HG03097 (cell line): ENCODE results near the gene PRDX6.
"Not testable (repeated sequence)": the region's sequence is repeated elsewhere in the genome, so short reads cannot be mapped to it uniquely, and the experiment has no call there.

Source experiments
- ATAC-seq: cut with Tn5 transposase; IDR thresholded peaks from one replicate; pipeline ENCODE4 v1.9.1; 2021; ENCODE audit not compliant: unreplicated experiment, low FRiP score

PRDX6 gene

DNA sequence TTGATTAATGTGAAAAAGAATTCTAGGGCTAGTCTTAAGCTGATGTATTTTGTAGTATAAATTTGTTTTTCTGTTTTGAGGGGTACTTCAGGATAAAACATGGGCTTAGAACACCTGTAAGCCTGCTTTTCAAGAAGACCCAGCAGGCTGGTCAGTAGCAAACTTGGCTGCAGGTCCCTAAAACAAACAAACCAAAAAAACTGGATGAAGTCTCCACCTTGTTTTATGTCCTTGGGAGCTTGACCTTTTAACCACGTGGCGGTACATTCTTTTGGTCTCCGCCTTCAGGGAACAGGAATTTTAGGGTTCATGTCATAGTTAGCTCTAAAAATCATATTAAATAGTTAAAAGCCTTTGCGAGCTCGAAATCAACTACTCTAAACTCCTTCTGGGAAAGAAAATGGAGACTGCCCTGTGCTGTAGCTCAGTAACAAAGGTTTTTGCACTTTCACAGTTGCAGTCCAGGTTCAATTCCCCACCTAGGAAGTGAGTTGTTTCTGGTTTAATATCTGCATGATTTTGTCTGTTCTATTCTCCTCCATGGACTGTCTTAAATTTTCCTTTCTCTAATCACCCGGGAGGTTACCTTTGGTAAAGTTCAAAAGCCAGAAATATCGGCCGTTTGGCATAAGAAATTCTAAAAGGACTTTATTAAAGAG lies 18.6 kb downstream of the PRDX6 start:
- ATAC-seq: no peak

DNA sequence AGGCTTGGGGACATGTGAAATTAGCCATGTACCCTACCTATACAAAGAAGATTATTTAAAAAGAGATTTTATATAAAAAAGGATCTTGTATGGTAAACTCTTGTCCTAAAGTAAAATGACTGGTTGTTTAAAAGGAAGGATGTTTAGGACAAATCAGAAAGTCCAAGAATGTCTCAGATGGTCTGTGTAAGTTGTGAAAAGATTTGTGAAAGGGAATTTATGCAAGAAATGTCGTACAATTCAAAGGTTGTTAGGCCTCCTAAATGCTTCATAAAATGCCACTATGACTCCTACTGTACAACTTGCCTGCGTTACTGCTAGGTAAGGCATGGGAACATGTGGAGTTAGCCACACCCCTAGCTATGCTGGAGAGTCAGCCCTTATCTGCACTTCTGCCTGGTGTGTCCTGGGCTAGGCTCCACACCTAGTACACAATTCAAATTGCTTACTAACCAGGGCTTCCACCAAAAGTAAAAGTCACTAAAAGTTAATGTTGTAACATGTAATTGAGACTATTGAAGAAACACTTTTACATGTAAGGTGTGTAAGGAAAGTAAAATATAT lies 19.7 kb downstream of the PRDX6 start:
- no peak for ATAC-seq

DNA sequence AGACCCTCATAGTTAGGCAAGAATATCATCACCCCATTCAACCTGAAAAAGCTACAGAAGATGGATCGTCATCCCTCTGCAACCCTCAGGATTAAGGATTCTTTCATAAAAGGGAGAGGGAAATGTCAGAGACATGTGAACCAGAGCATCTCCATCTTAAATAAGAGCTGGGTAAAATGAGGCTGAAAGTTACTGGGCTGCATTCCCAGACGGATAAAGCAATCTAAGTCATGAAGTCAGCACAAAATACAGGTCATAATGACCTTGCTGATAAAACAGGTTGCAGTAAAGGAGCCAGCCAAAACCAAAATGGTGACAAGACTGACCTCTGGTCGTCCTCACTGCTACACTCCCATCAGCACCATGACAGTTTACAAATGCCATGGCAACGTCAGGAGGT lies 22.6 kb downstream of the PRDX6 start:
- no peak for ATAC-seq

DNA sequence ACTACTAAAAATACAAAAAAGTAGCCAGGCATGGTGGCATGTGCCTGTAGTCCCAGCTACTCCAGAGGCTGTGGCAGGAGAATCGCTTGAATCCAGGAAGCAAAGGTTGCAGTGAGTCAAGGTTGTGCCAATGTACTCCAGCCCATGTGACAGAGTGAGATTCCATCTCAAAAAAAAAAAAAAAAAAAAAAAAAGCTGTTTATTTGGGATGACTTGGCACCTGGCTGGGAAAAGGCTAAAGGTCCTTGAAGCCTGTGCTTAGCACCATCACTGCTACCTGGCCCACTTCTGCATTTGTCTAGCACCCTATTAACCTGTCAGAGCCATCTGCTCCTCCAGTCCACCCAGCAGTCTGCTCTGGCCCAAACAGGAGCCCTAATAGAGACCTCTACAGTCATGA lies 25.0 kb downstream of the PRDX6 start:
- ATAC-seq: no peak

DNA sequence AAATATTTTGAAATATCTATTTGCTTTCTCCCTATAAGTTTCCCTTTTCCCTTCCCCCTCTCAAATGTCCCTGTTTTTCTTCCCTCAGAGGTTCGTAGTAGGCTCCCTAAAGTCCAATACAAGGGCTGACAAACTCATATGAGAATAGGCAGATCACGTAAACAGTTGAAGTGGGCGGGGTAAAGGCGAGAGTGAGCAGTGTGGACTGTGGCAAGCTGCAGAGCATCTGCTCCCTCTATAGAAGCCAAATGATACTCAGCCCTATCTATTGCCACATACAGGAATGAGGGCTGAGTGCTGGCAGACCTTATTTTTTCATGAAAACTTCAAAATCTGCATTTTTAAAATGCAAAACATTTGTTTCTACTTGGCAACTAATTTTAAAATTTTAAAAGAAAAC lies 26.3 kb downstream of the PRDX6 start:
- no peak for ATAC-seq

DNA sequence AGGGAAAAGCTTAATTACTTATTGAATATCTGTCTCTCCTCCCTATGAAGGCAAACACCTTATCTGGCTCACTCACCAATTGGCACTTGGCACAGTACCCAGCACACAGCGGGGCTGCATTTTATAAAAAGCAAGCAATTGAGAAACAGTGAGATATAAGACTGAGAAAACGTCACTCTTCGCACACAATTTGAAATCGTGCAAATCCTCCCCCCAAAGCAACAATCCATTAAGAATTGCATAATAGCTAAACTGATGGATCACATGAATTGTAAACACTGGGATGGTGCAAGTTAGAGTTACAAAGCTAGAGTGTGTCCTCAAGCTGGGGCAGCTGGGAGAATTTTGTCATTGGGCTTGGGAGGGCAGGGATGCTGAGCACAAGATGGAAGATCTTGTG lies 27.1 kb downstream of the PRDX6 start:
- ATAC-seq: no peak

DNA sequence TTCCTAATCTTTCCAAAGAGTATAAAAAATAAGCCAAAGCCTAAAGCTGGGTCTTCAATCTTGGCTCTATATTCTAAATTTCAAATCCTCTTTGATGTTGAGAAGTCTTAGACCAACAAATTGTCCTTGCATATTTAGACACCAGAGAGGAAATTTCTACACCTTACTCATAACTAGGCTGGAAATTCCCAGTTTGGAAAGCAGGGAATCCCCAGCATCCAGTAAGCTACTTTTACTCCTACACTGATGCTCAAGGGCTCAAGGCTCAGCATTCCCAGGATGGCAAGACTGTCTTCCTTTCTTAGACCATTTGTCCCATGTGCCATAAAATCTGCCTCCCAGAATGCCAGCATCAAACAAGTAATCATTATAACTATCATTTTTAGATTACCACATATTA lies 28.3 kb downstream of the PRDX6 start:
- ATAC-seq: no peak

DNA sequence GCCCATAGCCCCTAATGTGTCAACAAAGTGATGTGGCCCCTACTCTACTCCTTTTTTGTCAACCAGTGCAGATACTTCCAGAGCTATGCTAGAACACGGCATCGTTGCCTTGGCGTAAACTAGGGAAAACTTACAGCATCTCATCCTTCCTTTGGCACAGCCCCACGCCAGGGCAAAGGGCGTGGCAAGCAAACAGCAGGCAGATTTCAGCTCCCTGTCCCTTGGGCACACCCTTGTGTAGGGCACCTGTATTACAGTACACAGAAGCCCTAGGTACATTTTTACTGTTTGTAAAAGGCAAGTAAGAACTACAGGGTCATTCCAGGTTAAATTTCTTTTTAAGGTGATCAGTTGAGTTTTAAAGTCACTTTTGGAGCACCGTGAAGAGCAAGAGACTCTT lies 29.3 kb downstream of the PRDX6 start:
- no peak for ATAC-seq

DNA sequence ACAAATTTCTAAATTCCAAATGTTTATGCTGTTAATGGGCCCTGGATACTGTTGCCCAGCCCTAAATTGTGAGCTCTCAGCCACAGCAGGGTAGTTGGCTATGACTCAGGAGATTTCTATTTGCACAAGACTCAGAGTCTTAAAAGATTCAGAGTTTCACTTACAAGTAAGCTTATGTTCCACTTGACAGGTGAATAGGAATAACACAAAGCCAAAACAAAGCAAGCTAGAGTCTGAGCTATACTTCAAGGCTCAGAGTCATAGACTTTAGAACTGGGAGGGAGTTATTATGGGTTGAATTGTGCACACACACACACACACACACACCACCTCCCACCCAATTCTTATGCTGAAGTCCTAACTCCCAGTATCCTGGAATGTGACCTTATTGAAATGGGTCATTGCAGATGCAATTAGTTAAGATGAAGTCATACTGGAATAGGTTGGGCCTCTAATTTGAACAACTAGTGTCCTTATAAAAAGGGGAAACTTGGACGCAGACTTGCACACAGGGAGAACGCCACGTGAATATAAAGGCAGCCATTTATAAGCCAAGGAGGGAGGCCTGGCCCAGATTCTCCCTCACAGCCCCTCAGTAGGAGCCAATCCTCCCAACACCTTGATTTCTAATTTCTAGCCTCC lies 30.2 kb downstream of the PRDX6 start:
- ATAC-seq: no peak

DNA sequence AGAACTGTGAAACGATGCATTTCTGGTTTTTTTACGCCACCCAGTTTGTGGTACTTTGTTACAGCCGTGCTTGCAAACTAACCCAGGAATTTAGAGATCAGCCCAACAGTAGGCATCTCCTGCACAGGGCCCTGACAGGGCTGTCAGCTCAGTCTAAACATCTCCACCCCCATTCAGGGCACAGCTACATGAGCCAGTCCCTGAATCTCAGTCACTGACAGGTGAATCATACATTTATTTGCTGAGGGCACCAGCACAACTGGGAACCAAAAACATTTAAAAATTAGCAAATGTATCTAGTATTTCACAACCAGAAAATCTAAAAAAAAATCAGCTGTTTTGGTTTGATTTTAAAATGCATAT lies 30.7 kb downstream of the PRDX6 start:
- no peak for ATAC-seq

DNA sequence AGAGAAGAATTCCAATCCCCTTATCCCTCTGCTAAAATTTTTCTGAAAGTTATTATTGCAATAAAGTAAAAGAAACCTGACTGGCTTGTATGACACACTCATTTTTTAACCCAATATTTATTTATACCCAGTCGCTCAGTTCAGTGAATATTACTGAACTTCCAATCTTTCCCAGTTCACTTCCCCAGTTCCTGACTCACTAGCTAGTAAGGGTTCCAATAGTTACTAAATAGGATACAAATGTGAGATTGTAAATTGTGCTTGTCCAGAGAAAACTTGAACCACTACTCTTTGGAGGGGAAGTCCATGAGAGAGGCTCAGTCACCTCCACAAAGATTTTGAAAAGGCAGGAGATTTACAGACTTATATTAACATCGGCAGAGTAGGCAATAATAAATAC lies 31.4 kb downstream of the PRDX6 start:
- no peak for ATAC-seq

DNA sequence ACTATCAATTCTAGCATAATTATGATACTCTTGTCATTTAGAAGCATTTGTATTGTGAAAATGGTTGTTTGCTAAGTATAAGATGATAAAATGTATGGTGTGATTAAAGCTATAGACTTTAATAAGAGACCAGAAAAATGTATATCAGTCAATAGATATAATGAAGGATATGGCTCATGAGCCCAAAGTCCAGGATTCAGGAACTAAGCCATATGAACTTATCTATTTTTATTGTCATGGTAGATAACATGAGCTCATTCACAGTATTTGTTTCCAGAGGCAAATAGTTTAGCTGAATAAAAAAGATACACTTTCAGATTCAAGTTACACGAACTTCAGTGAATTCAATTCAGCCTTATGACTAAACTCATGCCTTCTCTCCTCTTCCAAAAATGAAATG lies 32.7 kb downstream of the PRDX6 start:
- ATAC-seq: no peak

DNA sequence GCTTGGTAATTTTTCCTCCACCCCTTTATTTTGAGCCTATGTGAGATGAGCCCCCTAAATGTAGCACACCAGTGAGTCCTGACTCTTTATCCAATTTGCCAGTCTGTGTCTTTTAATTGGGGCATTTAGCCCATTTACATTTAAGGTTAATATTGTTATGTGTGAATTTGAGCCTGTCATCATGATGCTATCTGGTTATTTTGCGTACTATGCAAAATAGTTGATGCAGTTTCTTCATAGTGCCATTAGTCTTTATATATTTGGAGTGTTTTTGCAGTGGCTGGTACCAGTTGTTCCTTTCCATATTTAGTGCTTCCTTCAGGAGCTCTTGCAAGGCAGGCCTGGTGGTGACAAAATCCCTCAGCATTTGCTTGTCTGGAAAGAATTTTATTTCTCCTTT lies 37.4 kb downstream of the PRDX6 start:
- not testable (repeated sequence) for ATAC-seq

DNA sequence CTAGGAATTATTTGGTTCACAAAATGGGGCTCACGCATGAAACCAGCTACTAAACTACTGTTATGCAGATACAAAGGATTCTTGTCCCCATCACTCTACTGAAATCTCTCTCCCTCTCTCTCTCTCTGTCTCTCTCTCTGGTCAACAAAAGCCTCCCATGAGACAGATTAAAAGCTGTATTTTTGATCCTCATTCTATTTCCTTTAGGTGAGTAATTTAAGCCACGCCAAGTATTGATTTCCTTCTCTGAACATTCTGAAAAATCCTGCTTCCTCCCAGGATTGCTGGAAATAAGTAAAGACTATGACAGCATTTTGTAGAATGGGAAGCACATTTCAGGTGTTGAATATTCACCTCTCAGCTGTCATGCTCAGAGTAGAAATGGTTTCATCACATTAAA lies 43.7 kb downstream of the PRDX6 start:
- no peak for ATAC-seq

DNA sequence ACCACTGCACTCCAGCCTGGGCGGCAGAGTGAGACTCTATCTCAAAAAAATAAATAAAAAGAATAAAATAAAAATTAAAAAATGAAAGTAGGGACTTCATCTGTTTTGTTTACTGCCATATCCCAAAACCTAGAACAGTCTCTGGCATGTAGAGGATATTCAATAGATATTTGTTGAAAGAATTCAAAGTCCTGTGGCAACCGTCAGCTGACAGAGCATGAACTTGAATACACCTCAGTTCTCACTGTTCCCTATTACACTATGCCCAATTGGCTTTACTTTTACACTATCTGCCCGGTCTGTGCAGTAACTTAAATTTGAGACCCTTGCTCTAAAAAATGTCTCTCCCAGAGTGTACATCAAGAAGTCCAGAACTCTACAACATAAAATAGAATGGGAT lies 46.2 kb downstream of the PRDX6 start:
- no peak for ATAC-seq

DNA sequence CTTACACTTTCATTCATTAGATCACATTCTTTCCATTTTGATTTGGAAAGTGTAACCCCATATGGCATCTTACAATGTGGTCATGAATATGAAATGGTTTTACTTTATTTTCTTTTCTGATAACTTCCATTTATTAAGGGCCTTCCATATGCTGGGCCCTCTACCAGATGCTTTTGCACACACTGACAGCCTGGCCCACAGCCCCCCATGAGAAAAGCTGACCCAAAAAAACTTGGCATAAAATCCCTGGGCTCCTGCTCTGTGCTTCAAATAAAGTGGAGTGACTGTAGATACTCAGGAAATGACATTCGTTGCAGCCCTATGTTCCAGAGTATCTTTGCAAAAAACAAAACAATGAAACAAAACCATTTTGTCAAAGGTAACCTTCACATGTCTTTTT lies 48.8 kb downstream of the PRDX6 start:
- ATAC-seq: no peak

DNA sequence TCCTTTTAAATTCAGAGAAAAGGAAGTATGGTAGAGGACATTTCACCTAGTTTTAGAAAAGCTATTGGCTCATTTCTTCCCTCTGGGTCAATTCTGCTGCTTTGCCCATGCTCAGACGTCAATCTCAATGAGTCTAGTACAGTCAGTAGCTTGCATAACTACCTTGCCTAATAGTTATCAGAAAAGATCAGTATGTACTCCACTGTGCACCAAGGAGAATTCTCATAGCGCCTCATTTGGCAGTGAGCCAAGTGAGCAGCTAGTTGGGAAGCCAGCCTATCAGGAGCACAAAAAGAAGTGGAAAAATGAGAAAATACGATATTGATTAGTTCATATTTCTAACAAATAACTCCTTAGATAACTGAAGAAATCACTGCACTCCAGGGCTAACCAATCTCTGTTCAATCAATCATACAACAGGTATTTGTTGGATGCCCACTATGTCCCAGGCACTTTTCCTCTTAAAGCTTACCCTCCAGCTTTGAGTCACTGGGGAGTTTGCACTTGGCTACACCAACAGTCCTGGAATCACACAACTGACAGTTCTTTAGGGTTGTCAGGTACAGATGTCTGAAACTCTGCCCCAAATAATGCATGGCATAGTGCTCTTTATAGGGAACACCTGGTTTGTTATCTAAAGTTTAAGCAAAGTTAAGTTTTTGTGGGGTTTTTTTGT lies 50.2 kb downstream of the PRDX6 start:
- no peak for ATAC-seq

DNA sequence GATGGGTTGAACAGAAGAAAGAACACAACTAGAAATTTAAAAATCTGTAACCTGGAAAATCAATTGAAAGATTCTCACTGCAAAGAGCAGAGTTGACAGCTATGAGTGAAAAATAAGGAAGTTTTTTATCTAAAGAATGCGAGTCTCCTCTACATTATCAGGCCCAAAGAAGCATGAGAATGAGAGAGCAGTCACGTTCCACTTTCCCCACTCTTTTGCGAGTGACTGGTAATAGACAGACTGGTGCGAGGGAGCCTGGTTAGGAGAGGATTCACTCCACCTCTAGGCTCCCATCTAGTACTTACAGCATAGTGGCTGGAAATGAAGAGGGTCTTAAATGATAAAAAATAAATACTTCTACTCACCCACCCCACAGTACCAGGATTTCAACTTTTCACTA lies 52.0 kb downstream of the PRDX6 start:
- no peak for ATAC-seq

DNA sequence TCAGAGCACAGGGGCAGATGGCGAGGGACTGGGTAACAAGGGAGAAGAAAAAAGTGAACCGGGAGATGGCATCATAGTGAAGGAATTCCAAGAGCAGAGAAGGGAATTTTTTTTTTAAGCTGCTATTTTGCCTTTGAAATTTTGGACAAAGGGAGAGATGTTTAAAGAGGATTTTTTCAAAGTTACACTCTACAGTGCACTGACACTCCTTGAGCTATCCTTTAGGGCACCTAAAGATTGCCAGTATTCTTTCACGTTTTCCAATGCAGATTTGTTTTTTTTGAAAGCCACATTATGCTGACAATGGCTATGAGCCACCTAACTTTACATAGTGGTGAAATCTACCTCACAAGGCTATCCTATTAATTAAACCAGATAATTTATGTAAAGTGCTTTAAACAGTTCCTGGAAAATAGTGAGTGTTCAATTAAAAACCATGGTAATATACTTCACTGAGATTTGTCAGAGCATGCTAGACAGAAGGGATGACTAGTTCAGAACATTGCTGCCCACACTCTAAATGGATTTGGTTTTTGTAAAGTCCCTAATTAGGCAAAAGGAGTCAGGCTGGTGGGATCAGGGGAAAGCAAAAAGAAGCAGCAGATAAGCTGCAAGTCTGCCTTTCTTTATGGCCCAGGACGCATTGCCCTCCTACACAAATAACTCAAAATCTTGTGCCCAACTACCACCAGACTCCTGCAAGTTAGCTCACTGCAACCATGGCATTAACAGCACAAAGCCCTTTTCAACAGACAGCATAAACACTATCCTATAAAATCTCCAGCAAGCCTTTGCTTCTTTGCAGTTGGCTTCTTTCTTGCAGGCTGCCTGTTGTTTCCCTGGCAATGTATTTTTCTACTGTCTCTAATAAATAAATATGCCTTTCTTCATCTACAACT lies 53.9 kb downstream of the PRDX6 start:
- ATAC-seq: no peak

DNA sequence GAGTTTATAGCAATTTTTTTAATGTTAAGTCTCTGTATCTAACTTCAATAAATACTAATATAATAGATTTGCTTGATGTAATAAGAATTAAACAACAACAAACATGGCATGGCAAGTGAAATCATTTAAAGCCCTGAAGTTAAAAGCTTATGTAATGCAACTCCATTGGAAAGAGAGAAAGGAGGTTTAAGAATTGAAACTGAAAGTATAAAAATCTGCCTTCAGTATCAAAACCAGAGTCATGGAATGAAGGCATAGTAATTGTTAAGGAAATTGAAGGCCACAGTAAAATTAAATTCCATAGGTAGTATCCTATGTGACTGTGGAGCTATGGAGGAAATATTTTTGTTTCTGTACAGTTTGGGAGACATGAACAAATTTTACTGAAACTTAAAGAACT lies 55.1 kb downstream of the PRDX6 start:
- ATAC-seq: no peak

DNA sequence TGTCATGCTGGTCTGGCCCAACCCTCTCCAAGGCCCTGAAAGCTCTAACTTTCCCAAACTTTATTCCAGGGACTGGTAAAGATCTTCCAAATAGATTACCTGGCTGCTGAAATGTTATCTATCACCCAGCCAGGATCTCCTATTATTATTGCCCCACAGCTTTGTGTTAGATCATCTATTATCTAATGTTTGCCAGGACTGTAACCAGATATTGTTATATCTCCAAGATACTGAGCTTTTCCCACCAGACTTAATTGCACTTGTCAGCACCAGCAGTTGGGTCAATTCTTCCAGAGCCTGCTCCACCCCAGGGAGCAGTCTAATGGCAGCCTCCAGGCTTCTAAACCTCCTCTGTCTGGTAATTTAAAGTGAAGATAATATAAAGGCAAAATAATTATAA lies 59.1 kb downstream of the PRDX6 start:
- no peak for ATAC-seq
